Choroid plexus epithelial cell (primary cell): ENCODE results near the gene AGR3.

Experiments used
- DNase-seq: peaks from one replicate; pipeline ENCODE4 v3.0.0-alpha.2; 2010; ENCODE audit warnings: low read depth
- H3K4me3 ChIP-seq: 2 replicates; pipeline ENCODE4 v1.5.1; 2011; ENCODE audit warnings: low read depth, mild to moderate bottlenecking, control low read depth, low read length, moderate library complexity
- CTCF ChIP-seq: conservative IDR thresholded peaks from 2 replicates; pipeline ENCODE4 v1.5.1; 2011; ENCODE audit warnings: low read depth, mild to moderate bottlenecking, control low read depth, inconsistent platforms, low read length, moderate library complexity

The AGR3 gene

GRCh38 chr7:16847381-16847860, 34.4 kb downstream of the AGR3 start:
- DNase-seq, result peak; percentile 5
- H3K4me3 ChIP-seq, result no peak overlapping the region
- no peak for TF ChIP-seq CTCF

- no peak overlapping the region for H3K4me3 ChIP-seq
- TF ChIP-seq CTCF, result no peak
- no peak for DNase-seq
These were observed 35.1 kb downstream of the AGR3 start for GRCh38 chr7:16846601-16847165.

GRCh38 chr7:16845746-16846145, 36.0 kb downstream of the AGR3 start:
- DNase-seq, result no peak
- no peak for TF ChIP-seq CTCF
- no peak overlapping the region for H3K4me3 ChIP-seq

GRCh38 chr7:16841681-16842080, 40.1 kb downstream of the AGR3 start:
- no peak overlapping the region for H3K4me3 ChIP-seq
- DNase-seq, result peak; percentile 67
- no peak for TF ChIP-seq CTCF

DNA sequence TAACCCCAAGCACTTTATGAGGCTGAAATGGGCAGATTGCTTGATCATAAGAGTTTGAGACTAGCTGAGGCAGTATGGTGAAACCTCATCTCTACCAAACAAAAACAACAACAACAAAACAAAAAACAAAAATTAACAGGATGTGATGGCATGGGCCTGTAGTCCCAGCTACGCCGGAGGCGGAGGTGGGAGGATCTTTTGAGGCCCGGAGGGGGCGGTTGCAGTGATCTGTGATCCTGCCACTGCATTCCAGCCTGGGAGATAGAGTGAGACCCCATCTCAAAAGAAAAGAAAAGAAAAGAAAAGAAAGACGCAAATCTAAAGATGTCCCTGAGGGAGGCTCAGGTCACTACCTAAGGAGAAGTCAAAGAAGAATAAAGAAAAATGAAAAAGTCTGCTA, 41.7 kb downstream of the AGR3 start:
- DNase-seq, result no peak
- TF ChIP-seq CTCF, result no peak
- H3K4me3 ChIP-seq, result no peak overlapping the region

DNA sequence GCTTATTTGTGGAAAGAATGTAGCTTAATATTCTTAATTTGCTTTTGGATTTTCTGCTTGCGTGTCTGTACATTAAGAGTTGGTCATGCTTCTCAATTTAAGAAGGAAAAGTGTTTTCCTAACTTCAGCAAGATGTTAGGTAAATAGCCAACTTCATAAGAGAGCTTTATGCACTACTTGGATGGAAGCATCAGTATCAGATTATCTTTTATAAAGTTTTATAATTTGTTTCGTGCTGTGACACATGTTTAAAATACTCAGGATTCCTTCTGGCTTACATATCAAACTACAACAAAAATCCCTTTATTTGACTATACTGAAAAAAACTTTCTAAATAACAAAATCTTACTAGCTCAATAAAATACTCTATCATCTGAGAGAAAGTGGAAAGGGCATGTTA, 42.1 kb downstream of the AGR3 start:
- peak; percentile 9 for DNase-seq
- TF ChIP-seq CTCF, result no peak

GRCh38 chr7:16838891-16839290, 42.9 kb downstream of the AGR3 start:
- no peak for DNase-seq
- H3K4me3 ChIP-seq, result no peak overlapping the region
- TF ChIP-seq CTCF, result no peak

More for the DNA sequence above, 42.1 kb downstream of the AGR3 start:
- no peak overlapping the region for H3K4me3 ChIP-seq
